ENCODE measurements around the gene AGAP3.

AGAP3 gene

DNA sequence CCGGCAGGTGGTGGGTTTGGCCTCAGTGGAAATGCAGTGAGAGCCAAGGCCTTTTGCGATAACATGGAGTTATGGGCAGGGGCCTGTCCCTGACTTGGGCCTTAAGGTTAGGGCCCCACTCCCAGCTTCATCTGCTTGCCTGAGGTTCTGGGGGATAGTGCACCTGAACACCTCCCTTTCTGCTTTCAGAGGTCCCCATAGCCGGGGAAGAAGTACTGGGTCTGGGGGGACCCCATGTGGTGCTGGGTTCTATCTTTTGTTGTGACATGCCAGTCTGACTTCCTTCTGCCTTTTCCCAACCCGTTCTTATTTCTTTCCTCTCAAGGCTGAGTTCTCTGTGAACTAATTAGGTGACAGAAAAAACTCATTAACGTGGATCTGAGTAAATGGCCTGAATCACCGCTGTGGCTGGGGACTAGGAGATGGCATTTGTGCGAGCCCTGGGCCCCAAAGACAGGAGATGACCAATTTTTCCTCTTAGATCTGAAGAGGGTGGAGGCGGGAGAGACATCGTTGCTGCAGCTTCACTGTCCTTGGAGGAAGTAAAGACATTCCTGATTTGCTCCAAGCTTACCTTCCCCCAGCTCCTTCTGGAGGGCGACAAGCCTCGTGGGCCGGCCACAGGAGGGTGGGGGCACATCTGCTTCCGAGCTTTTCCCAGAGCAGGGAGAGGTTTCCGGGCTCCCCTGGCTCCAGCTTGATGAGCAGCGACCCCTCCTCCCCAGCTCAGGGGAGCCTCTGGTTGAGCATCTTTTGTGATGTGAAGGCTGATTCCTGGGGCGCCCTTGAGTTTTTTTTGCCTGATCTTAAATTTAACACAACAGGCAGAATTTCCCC lies 2.0 kb downstream of the AGAP3 start:
- DNase-seq (ENCODE audit: low spot score), result no peak

DNA sequence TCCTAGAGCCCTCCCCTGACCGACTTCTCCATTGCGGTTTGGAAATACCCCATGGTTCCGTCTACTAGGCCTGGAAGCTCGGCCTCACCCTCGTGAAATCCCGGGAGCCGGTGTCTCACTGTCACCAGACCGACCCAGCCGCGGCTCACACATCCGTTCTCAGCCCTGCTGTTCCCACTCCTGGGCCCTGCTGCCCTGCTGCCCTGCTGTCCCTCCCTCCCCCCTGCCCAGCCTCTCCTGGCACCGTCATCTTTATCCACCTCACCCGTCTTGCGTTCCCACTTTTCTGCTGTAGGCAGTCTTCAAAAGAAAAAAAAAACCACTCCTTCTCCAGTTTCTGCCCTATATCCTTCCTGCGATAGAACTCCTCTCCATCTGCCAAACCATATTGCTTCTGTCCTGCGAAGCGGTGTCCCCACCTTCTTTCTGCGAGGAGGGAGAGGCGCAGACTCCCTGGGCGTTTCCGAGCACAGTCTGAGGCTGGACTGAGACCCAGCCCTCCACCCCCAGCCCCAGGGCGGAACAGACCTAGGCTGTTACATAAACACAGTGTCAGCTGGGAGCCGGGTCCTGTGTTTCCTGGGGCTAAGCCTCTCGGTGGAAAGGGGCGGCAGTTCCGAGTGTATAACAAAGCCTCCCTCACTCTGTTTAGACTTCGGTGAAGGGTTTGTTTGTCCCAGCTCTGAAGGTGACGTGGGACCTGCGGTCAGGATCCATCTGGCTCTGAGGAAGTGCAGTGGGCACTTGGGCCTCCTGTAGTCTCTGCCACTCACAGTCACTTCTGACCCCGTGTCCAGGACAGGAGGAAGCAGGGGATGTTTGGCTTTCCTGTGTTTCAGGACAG lies 2.8 kb downstream of the AGAP3 start:
- DNase-seq (ENCODE audit: low spot score), result no peak

DNA sequence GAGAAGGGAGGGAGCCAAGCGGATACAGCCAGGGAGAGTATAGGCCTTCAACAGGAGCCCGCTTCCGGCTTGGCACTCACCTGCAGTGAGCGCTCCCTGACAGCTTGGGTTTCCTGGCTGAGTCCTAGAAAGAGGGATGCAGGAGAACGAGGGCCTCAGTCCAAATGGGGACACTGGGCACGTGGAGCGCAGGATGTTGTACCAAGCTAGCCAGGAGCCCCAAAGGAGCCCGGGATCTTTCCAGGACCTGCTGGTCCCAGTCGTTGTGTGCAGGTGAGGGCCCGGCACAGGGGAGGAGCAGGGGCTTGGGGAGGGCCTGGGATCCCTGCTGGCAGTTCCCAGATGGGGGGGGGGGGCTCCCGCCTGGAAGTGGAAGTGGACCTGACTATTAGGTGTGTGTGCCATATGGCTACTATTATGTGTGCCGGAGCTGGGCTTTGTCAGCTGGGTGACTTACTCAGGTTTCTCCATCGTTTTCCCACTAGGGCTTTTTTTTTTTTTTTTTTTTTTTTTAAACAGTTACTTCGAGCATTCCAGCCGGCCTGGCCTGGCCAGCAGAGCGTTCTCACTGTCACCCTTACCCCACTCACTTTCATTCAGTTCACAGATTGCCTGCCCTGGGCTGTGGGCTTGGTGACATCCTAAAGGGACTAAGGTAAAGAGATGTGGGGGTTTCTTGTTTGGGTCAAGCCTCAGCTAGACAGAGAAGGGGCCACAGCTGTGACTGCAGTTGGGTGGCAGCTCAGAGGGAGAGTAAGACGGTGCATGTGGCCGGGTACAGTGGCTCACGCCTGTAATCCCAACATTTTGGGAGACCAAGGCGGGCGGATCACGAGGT lies 3.8 kb downstream of the AGAP3 start:
- no peak for DNase-seq (ENCODE audit: low spot score)

DNA sequence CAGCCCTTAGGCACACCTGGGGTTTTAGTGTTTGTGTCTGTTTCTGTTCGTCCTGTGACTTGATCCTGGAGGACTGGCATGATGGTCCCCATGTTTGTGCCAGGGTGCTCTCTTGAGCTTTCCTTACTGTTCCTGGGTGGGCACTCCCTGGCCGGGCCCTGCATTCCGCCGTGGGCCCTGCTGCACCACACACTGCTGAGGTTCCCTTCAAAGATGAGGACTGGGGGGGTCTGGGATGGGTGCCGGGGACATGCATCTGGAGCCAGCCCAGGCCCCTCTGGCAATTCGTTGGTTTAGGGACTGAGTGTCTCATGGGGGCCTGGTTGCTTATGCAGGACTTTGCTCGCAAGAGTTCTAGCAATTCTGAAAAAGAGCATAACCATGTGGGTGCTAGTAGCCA lies 4.7 kb downstream of the AGAP3 start:
- DNase-seq (ENCODE audit: low spot score), result no peak

DNA sequence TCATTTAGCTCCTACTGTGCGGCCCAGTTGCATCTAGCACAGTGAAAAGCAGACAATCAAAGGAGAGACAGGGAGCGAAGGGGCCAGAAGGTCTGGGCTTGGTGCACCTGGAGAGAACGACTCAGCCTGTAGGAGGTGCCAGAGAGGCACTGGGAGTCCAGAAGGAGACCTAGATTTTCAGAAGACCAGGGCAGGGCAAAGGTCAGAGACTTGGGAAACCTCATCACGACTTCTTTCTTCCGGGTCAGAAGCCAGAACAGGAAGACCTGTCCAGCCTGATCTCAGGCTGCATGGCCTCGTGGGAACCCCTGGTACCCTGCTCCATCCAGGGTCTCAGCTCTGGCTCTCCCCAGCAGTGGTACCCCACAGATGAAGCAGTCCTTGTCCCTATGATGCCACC lies 5.2 kb downstream of the AGAP3 start:
- peak; percentile 70 for DNase-seq (ENCODE audit: low spot score)

DNA sequence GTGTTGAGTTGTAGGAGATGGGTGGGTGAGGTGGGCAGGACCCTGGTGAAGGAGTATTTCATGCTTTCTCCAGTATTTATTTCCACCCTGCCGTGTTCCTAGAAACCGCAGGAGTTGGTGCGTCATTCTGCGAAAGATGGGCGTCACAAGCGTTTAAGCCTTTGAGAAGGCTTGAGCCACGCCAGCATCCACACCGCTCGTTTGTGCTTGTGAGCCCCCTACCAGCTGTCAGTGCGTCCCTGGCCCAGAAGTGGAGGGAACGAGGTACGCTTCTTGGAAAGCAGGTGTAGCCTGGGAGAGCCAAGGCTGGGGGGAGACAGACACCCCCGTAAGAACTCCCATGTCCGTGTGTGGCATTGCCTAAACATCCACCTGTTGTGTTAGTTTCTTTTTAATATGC lies 5.7 kb downstream of the AGAP3 start:
- DNase-seq (ENCODE audit: low spot score), result no peak

DNA sequence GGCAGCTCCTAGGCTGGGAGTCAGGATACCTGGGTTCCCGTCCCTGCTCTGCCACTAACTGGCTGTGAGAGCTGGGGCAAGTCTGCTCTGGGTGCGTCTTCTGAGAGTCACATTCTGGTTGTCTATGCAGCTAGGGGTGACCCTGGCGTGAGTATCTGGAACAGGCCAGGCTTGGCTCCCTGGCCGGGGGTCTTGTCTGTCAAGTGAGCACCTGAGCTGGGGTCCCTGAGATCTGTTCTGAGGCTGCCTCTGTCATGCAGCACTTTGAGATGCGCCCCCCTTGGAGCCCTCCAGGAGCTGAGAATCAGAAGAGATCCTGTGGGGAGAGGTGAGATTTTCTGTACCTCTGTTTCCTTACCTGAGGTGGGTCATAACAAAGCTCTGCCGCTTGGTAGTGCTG lies 7.5 kb downstream of the AGAP3 start:
- DNase-seq (ENCODE audit: low spot score), result no peak

DNA sequence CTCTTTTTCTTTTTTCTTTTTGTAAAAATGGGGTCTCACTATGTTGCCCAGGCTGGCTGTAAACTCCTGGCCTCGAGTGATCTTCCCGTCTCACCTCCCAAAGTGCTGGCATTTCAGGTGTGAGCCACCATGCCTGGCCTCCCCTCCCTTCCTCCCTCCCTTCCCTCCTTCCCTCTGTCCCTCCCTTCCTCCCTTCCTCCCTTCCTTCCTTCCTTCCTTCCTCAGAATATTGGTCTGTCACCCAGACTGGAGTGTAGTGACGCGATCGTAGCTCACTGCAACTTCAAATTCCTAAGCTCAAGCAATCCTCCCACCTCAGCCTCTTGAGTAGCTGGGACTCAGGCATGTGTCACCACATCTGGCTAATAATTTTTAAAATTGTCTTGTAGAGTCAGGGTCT lies 8.4 kb downstream of the AGAP3 start:
- no peak for DNase-seq (ENCODE audit: low spot score)

DNA sequence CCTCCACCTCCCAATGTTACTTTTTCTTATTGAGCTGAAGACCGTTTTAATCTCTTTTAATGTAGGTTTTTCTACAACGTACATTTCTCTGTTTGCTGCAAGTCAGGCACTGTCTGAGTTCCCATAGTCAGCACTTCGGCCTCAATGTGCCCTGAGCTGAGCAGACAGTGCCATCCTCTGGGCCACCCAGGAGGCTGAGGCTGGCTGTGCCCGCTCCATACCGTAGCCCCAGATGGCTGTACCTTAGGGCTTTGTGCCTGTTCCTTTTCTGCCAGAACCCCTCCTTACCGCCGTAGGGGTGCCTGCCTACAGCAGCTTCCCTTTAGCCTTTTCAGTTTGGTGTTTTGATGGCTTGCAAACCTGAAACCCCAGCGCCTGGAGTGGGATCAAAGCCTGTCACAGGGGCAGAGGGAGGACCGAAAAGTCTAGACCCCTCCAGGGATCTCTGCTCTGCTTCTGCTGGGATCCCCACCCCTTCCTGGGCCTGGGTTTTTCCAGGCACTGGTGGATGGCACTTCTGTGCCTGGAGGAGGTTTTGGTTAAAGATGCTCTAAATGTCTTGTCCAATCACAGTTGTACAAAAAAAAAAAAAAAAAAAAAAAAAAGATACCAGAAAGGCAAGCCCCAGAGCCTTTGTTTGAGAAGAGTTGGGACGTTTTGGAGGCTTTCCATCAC lies 9.0 kb downstream of the AGAP3 start:
- DNase-seq (ENCODE audit: low spot score), result no peak

DNA sequence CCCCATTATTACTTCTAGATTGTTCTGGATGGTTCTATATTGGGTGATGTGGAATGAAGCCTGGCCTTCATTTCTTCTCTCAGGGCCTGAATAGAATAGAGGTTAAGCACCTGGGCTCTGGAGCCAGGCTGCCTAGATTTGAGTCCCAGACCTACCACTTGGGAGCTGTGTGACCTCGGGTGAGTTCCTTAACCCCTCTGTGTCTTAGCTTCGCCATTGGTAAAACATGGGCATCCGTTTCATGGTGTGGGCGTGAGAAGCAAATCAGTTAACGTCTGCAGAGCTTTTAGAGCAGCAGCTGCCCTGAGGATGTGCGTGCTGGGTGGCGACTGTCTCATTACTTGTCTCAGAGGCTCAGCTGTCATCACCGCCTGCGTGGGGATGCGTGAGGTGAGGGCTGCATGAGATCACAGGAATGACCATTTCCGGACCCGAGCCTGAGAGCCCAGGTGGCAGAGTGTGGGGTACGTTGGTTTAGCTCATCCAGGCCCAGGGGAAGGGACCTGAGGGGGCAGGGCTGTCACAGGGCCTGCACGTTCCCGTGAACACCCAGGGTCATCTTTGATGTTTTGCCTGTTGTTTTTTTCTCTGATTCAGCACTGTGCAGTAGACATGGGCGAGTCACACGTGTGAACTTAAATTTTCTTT lies 9.7 kb downstream of the AGAP3 start:
- DNase-seq (ENCODE audit: low spot score), result no peak

DNA sequence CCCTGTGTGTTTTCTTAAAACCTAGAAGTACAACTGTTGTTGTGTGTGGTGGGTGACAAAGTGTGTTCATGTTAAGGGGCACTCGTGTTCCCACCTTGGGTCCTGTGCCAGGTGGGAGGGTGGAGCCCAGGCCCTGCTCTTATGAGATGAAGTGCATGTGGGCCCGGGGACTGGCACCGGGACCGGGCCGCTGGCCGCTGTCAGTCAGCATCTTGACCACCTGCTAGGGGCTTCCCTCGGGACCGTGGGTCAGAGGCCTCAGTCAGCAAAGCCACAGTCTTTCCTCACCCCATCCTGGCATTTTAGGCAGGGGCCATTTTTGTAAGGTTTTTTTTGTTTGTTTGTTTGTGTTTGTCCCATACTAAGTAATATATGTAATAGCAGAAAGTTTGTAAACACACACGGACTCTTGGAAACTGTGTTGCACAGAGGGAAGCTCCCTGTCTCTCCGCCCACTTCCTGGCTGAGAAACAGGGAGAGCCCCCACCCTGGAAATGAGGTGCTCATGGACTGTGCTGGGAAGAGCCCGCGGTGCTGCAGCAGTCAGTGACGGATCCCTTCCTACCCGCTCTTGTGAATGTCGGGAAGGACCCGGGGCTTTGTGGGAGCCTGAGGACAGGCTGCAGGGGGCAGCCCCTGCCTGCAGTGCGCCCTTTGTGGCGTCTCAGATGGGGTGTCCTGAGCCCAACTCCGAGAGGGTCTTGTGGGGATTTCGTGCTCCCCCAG lies 13.4 kb downstream of the AGAP3 start:
- DNase-seq (ENCODE audit: low spot score), result no peak

DNA sequence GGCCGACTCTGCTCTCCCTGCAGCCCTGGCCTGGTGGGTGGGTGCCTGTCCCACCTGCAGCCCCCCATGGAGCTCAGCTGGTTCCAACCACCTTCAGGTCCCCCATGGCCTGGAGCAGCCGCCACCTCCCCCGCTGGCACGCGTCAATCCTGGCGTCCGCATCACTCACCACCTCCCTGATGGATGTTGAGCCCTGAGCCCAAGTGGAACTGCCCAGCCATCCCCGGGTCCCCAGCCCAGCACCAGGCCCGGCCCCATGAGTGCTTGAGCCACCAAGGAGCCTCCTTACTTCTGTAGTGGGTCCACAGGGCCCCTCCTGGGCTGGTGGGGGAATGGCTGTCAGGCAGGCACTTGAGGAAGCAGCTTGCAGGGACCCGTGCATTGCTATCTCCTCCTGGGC lies 14.6 kb downstream of the AGAP3 start:
- DNase-seq (ENCODE audit: low spot score), result no peak

DNA sequence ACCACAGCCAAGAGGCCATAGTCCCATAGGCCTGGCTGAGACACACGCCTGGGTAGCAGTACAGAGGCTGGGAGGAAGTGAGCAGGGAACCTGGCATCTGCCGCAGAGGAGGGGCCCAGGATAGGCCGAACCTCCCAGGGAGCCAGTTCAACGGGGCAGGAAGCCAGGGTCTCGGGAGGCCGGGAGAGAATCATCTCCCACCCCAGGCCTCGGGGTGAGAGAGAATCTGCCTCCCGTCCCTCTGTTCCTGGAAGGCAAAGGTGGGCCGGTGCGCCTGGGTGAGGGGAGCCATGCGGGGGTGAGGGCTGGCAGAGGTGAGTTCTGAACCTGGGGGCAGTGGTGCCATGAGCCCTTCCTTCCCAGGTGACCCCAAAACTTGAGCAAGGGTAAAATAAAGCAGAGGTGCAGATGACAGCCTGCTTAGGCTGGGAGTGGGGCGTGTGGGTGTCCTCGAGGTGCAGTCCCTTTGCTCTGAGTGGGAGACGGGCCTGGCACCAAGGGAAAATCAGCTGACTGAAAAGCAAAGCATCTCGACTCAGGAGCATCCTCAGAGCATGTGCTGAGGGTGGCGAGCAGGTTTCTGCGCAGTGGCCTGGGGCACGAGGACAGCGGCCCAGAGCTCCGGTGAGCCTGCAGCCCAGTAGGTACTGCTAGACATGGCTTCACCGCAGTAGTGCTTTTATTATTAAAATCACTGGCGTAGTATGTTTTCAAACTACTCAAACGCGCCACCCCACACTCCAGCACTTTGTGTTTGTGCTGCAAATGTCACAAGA lies 15.5 kb downstream of the AGAP3 start:
- no peak for DNase-seq (ENCODE audit: low spot score)

DNA sequence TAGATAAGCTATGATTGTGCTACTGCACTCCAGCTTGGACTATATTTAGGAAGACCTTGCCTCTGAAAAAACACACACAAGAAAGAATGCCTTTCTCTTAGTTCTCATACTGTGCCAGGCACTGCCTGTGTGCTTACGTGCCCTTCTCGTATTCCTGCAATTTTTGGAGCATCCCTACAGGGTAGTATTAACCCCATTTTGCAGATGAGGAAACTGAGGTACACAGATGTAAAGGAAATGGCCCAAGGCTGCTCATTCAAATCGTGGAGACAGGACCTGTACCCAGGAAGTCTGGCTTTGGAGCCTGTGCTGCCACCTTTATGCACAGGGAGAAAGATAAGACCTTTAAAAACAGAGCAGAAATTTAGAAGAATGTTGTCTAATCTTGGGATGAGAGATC lies 16.7 kb downstream of the AGAP3 start:
- DNase-seq (ENCODE audit: low spot score), result no peak

DNA sequence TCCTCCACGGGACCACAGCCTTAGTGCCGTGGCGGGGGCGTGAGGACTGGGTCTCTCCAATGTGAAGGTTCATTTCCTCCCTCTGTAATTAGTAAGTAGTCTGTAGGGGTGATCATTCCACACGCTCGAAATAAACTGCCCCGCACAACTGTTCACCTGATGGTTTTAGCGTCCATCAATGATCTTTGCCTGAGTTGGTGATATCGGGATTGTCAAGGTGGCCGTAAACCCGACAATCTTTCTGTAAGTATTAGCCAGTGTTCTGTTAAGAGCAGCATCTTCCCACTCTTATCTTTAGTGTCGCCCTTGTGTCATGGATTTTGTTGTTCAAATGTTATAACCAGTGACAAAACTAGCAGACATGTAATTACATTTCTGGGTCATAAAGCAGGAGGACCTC lies 17.7 kb downstream of the AGAP3 start:
- DNase-seq (ENCODE audit: low spot score), result no peak

DNA sequence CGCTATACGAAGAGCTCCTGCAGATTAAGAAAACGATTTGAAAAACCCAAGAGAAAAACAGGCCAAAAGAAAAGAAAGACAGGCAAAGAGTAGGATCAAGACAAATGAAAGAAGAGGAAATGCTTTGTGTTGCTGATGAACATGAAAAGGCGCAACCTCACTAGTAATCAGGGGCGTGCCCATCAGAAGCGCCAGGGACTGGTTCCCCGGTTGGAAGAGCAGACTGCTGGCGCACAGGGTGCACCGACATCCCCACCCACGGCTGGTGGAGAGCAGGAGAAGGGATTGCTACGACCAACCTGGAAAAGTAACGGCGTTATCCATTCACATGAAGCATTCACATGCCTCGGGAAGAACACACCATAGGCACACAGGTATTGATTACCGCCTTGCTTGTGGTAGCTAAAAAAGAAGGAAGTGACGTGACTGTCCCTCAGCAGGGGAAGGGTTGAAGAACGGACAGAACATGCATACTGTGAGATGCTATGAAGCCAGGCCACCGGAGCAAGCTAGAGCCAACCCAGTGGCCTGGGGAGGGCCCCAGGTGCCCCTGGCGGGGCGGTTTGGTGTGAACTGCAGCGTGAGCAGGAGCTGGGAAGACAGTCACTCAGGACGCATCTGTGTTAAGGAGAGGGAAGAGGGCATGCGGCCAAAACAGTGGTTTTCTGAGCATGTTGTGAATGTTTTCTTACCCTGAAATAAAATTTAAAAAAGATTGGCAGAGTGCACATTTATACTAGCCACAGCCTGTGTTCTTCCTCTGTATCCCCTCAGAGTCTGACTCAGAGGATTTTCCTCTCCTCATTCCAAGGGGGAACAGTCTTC lies 18.3 kb downstream of the AGAP3 start:
- DNase-seq (ENCODE audit: low spot score), result no peak

DNA sequence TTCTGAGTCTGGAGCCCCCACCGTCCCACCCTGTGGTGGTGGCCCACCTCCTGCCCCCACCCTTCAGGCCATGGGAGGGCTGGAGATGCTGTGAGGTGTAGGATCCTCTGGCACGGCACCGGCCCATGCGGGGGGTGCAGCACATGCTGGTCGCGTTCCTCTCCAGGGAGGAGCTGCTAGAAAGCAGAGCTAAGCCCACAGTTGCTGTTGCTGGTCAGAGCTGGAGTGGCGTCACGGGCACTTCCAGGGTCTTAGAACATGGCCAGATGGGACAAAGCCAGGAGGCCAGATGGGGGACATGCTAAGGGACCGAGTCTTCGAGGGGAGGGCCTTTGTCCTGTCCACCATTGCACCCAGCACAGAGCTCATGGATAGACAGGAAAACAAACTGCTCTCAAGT lies 21.6 kb downstream of the AGAP3 start:
- no peak for DNase-seq (ENCODE audit: low spot score)

DNA sequence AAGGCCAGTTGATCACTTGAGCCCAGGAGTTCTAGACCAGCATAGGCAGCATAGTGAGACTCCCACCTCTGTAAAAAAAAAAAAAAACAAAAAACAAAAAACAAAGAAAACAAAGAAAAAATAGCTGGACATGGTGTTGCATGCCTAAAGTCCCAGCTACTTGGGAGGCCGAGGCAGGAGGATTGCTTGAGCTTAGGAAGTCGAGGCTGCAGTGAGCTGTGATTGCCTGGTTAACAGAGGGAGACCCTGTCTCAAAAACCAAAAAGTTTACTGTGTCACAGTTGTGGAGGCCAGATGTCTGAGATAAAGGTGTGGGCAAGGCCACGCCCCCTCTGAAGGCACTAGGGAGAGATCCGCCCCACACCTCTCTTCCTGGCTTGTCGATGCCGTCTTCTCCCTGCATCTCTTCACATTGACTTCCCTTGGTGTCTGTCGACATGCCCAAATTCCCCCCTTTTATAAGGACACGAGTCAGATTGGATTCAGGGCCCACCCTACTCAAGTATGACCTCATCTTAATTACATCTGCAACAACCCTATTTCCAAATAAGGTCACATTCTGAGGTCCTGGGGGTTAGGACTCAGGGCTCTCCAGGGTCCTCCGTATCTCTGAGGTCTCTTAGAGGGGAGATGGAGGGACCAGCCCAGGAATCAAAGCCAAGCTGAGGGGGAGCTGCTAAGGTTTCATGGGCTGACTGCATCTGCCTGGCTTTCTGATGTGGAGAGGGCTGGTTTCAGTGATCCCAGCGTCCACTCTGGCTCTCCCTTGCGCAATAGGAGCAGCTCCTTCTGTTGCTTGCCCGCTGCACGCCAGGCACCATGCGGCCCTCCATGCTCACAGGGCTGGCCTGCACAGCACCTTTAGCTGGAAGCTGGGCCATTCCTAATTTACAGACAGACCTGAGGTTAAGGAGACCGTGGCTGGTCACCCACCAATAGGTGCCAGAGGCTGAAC lies 23.1 kb downstream of the AGAP3 start:
- no peak for DNase-seq (ENCODE audit: low spot score)

Data from HuH-7 (cell line).